PC-3 (cell line): ENCODE results near the gene HSD3B2. TPM values are rescaled to one million over a fixed set of nuclear protein-coding genes. Genes with fewer than 3 reads are reported as not detected.

Experiments used
- ATAC-seq: fragments of 200-7000 bp; cut with Tn5 transposase; 2 replicates; pipeline ENCODE4 v1.9.1; 2020; ENCODE audit warnings: mild to moderate bottlenecking, moderate library complexity
- BruUV-seq: library from RNA; stranded (reverse); fragments of 400-500 nt; replicated peaks from 2 replicates; lab custom pipeline; 2021; lab: Mats Ljungman, UMichigan
- CTCF ChIA-PET: fragments of 300-600 bp; sonication (Branson Sonifier 250); formaldehyde crosslinking; loops from one replicate; lab custom pipeline; 2022; ENCODE audit warnings: antibody characterized with exemption; lab: Charles Lee
- POLR2A ChIA-PET: fragments of 300-600 bp; sonication (Branson Sonifier 250); formaldehyde crosslinking; loops from one replicate; lab custom pipeline; 2022; ENCODE audit warnings: antibody characterized with exemption; ENCODE audit not compliant: unreplicated experiment; lab: Charles Lee
- DNase-seq: peaks from one replicate; pipeline ENCODE4 v3.0.0-alpha.2; 2015
- H2AFZ ChIP-seq: fragments of 300-600 bp; sonication (generic); 2 replicates; pipeline ENCODE4 v1.6.0; 2016; ENCODE audit warnings: antibody characterized with exemption, low read length
- H3F3A ChIP-seq: fragments of 300-600 bp; sonication (generic); one replicate; pipeline ENCODE4 v1.6.0; 2017; ENCODE audit warnings: antibody characterized with exemption, low read length, control low read depth, mild to moderate bottlenecking; ENCODE audit not compliant: unreplicated experiment
- H3K27ac ChIP-seq: fragments of 300-600 bp; sonication (generic); 2 replicates; pipeline ENCODE4 v1.5.1; 2016; ENCODE audit warnings: mild to moderate bottlenecking, low read length
- H3K27me3 ChIP-seq: fragments of 300-600 bp; sonication (generic); 2 replicates; pipeline ENCODE4 v1.6.1; 2016; ENCODE audit warnings: low read length, mixed read lengths
- H3K36me3 ChIP-seq: fragments of 300-600 bp; sonication (generic); 2 replicates; pipeline ENCODE4 v1.6.1; 2016; ENCODE audit warnings: low read depth, mixed run types, low read length, mixed read lengths
- H3K4me1 ChIP-seq: fragments of 300-600 bp; sonication (generic); 2 replicates; pipeline ENCODE4 v1.5.1; 2016; ENCODE audit warnings: low read length; ENCODE audit not compliant: insufficient read depth
- H3K4me2 ChIP-seq: fragments of 300-600 bp; sonication (generic); 2 replicates; pipeline ENCODE4 v1.6.0; 2016; ENCODE audit warnings: low read length
- H3K4me3 ChIP-seq: fragments of 300-600 bp; sonication (generic); 2 replicates; pipeline ENCODE4 v1.5.1; 2016; ENCODE audit warnings: mild to moderate bottlenecking, low read length, mixed read lengths
- H3K79me2 ChIP-seq: fragments of 300-600 bp; sonication (generic); 2 replicates; pipeline ENCODE4 v1.6.1; 2017; ENCODE audit warnings: low read length, mixed read lengths
- H3K9ac ChIP-seq: fragments of 300-600 bp; sonication (generic); 2 replicates; pipeline ENCODE4 v1.6.0; 2016; ENCODE audit warnings: mild to moderate bottlenecking, low read length
- H3K9me2 ChIP-seq: fragments of 300-600 bp; sonication (generic); replicated peaks from 2 replicates; pipeline ENCODE4 v1.6.1; 2016; ENCODE audit warnings: mixed run types, low read length, mixed read lengths
- H3K9me3 ChIP-seq: fragments of 300-600 bp; sonication (generic); 2 replicates; pipeline ENCODE4 v1.6.1; 2016; ENCODE audit warnings: low read length, mixed read lengths
- H4K20me1 ChIP-seq: fragments of 300-600 bp; sonication (generic); 2 replicates; pipeline ENCODE4 v1.6.1; 2016; ENCODE audit warnings: low read length, mixed read lengths
- EZH2 ChIP-seq: fragments of 300-600 bp; sonication (generic); IDR thresholded peaks from one replicate; pipeline ENCODE4 v1.6.1; 2017; ENCODE audit warnings: antibody characterized with exemption, mild to moderate bottlenecking, low read length; ENCODE audit not compliant: unreplicated experiment
- EZH2phosphoT487 ChIP-seq: fragments of 300-600 bp; sonication (generic); IDR thresholded peaks from 2 replicates; pipeline ENCODE4 v1.6.1; 2018; ENCODE audit warnings: mild to moderate bottlenecking, antibody characterized with exemption, low read length, borderline replicate concordance
- intact Hi-C: fragments of 100-400 bp; cut with micrococcal nuclease; formaldehyde crosslinking; loops from 2 replicates; pipeline ENCODE4 v1.9.0; 2023
- total RNA-seq: library from RNA; depleted of rRNA; stranded (reverse); fragments of >200 nt; gene quantifications from 2 replicates; pipeline ENCODE4 v1.2.3, GENCODE V29; 2014
- TF ChIP-seq, protein P1 (sequence below): fragments of 300-600 bp; sonication (generic); conservative IDR thresholded peaks from 2 replicates; pipeline ENCODE4 v1.5.1; 2017; ENCODE audit warnings: antibody characterized with exemption, low read depth, mild to moderate bottlenecking, low read length

Gene HSD3B2
- total RNA-seq, 1 experiment from 2014 or later, result not detected

GRCh38 chr1:119438761-119439160, 23.8 kb downstream of the HSD3B2 start:
- no peak overlapping the region for H3K4me3 ChIP-seq
- TF ChIP-seq EZH2phosphoT487 (no peak), EZH2 (no peak)
- TF ChIP-seq, protein P1, sequence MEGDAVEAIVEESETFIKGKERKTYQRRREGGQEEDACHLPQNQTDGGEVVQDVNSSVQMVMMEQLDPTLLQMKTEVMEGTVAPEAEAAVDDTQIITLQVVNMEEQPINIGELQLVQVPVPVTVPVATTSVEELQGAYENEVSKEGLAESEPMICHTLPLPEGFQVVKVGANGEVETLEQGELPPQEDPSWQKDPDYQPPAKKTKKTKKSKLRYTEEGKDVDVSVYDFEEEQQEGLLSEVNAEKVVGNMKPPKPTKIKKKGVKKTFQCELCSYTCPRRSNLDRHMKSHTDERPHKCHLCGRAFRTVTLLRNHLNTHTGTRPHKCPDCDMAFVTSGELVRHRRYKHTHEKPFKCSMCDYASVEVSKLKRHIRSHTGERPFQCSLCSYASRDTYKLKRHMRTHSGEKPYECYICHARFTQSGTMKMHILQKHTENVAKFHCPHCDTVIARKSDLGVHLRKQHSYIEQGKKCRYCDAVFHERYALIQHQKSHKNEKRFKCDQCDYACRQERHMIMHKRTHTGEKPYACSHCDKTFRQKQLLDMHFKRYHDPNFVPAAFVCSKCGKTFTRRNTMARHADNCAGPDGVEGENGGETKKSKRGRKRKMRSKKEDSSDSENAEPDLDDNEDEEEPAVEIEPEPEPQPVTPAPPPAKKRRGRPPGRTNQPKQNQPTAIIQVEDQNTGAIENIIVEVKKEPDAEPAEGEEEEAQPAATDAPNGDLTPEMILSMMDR, result no peak
- peaks cover 25% of the 10 kb centered on the region for H3K27me3 ChIP-seq
- no peaks in the 10 kb centered on the region for H3K79me2 ChIP-seq
- no peaks in the 10 kb centered on the region for H3K9me2 ChIP-seq
- H4K20me1 ChIP-seq, result no peaks in the 10 kb centered on the region
- peaks cover 12% of the 10 kb centered on the region; the same call in 1 of the 2 replicates for H3K4me1 ChIP-seq
- no peak for ATAC-seq
- intact Hi-C loops, result no loop called here
- H2AFZ ChIP-seq, result no peak overlapping the region
- ChIA-PET POLR2A (no interaction called here), CTCF (no interaction called here)
- H3K9me3 ChIP-seq, result no peaks in the 10 kb centered on the region
- no peak overlapping the region for H3K9ac ChIP-seq
- no peak overlapping the region for H3K4me2 ChIP-seq
- DNase-seq, result no peak
- no peaks in the 10 kb centered on the region for H3K36me3 ChIP-seq
- no TSS peak for BruUV-seq
- no peak overlapping the region for H3K27ac ChIP-seq
- H3F3A ChIP-seq, result no peaks in the 10 kb centered on the region

GRCh38 chr1:119440721-119441307, 25.9 kb downstream of the HSD3B2 start:
- Histone ChIP-seq H3K79me2 (no peaks in the 10 kb centered on the region), H3K4me2 (no peak overlapping the region), H3K9ac (no peak overlapping the region), H3K9me3 (no peaks in the 10 kb centered on the region), H3F3A (no peaks in the 10 kb centered on the region), H3K9me2 (no peaks in the 10 kb centered on the region), H4K20me1 (no peaks in the 10 kb centered on the region), H2AFZ (no peak overlapping the region), H3K27me3 (peaks cover 25% of the 10 kb centered on the region), H3K4me1 (0 out of 2 replicates have a peak, but pooled peaks cover 4% of the 10 kb centered on the region), H3K27ac (no peak overlapping the region), H3K36me3 (no peaks in the 10 kb centered on the region), H3K4me3 (no peak overlapping the region)
- POLR2A ChIA-PET, result no interaction called here
- BruUV-seq, result no TSS peak
- ATAC-seq (no peak), DNase-seq (no peak)
- TF ChIP-seq EZH2phosphoT487 (no peak), EZH2 (no peak)
- TF ChIP-seq, protein P1, result no peak
- CTCF ChIA-PET, result no interaction called here
- intact Hi-C loops, result no loop called here

DNA sequence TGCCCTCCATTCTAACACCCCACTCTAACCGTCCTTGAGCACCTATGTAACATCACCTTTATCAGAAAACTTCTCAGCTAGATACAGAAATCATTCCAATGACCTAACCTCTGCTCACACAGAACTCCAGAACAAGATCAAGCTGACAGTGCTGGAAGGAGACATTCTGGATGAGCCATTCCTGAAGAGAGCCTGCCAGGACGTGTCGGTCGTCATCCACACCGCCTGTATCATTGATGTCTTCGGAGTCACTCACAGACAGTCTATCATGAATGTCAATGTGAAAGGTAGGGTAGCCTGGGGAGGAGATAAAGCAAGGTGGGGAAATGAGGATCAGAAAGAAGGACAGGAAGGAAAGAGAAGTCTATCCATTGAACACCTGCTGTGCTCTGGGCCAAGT, 27.8 kb downstream of the HSD3B2 start:
- H3K9me2 ChIP-seq, result no peaks in the 10 kb centered on the region
- no peaks in the 10 kb centered on the region for H3K9me3 ChIP-seq
- no peak for TF ChIP-seq EZH2phosphoT487
- TF ChIP-seq EZH2, result no peak
- TF ChIP-seq, protein P1, result no peak
- no TSS peak for BruUV-seq
- no peaks in the 10 kb centered on the region for H3K36me3 ChIP-seq
- H3K79me2 ChIP-seq, result no peaks in the 10 kb centered on the region
- 0 out of 2 replicates have a peak, but pooled peaks cover 4% of the 10 kb centered on the region for H3K4me1 ChIP-seq
- DNase-seq, result no peak
- no peaks in the 10 kb centered on the region for H3F3A ChIP-seq
- ATAC-seq, result no peak
- intact Hi-C loops, result no loop called here
- H2AFZ ChIP-seq, result no peak overlapping the region
- no peaks in the 10 kb centered on the region for H4K20me1 ChIP-seq
- H3K4me2 ChIP-seq, result no peak overlapping the region
- CTCF ChIA-PET, result no interaction called here
- H3K27me3 ChIP-seq, result peaks cover 25% of the 10 kb centered on the region
- H3K27ac ChIP-seq, result no peak overlapping the region
- POLR2A ChIA-PET, result no interaction called here
- H3K9ac ChIP-seq, result no peak overlapping the region
- no peak overlapping the region for H3K4me3 ChIP-seq
